GM12878 (cell line): ENCODE measurements around the gene RSF1. TPM values are rescaled to one million over a fixed set of nuclear protein-coding genes. Genes with fewer than 3 reads are reported as not detected.

ENCODE experiments used
- ATAC-seq: fragments of 200-7000 bp; cut with Tn5 transposase; 3 replicates; pipeline ENCODE4 v1.9.1; 2020; ENCODE audit warnings: mild to moderate bottlenecking, moderate library complexity
- BruUV-seq: library from RNA; stranded (reverse); fragments of 400-500 nt; replicated peaks from 2 replicates; lab custom pipeline; 2021; lab: Mats Ljungman, UMichigan
- CTCF ChIA-PET: fragments of 300-600 bp; sonication (Branson Sonifier 250); formaldehyde crosslinking; extraction: SDS; loops from one replicate; lab custom pipeline; 2021; ENCODE audit warnings: inconsistent platforms; lab: Yijun Ruan, JAX
- POLR2A ChIA-PET: fragments of 350-600 bp; formaldehyde crosslinking; extraction: SDS; loops from one replicate; lab custom pipeline; 2021; ENCODE audit warnings: inconsistent platforms; lab: Charles Lee
- RAD21 ChIA-PET: fragments of 300-600 bp; sonication (Branson Sonifier 250); formaldehyde crosslinking; loops from one replicate; lab custom pipeline; 2023; ENCODE audit warnings: antibody characterized with exemption; ENCODE audit not compliant: unreplicated experiment; lab: Charles Lee
- SMC1A ChIA-PET: fragments of 300-600 bp; sonication (Branson Sonifier 250); formaldehyde crosslinking; loops from one replicate; lab custom pipeline; 2023; ENCODE audit not compliant: unreplicated experiment, uncharacterized antibody; lab: Charles Lee
- DNase-seq: peaks from one replicate; pipeline ENCODE4 v3.0.0-alpha.2; 2011; ENCODE audit warnings: low read depth, low spot score
- FAIRE-seq: peaks from 3 replicates; lab custom pipeline; 2011; peaks lifted over from hg19 to GRCh38; lab: Jason Lieb, UNC
- H2AFZ ChIP-seq: 2 replicates; pipeline ENCODE4 v1.6.0; 2011; ENCODE audit warnings: low read depth, low read length, control low read depth; ENCODE audit not compliant: control insufficient read depth
- H3K27ac ChIP-seq: 2 replicates; pipeline ENCODE4 v1.5.1; 2011; ENCODE audit warnings: control low read depth; ENCODE audit not compliant: control insufficient read depth, insufficient read depth
- H3K27me3 ChIP-seq, 2 experiments: replicated peaks in 1 of 2; 2 replicates each; pipeline versions ENCODE4 v1.6.0 to v1.6.1; 2011; ENCODE audit warnings: low read length in 1 of 2; ENCODE audit not compliant: control insufficient read depth in 2 of 2, insufficient read depth in 2 of 2
- H3K36me3 ChIP-seq, 2 experiments: 2 replicates each; pipeline ENCODE4 v1.5.1; 2011; ENCODE audit warnings: low read length in 1 of 2; ENCODE audit not compliant: control insufficient read depth in 2 of 2, insufficient read depth in 2 of 2
- H3K4me1 ChIP-seq: 2 replicates; pipeline ENCODE4 v1.6.1; 2011; ENCODE audit warnings: mild to moderate bottlenecking, low read length, moderate library complexity, mixed read lengths; ENCODE audit not compliant: control insufficient read depth, insufficient read depth
- H3K4me2 ChIP-seq: 2 replicates; pipeline ENCODE4 v1.6.0; 2011; ENCODE audit warnings: control low read depth; ENCODE audit not compliant: control insufficient read depth, insufficient read depth
- H3K4me3 ChIP-seq: fragments of 200-600 bp; sonication (generic); 2 replicates; pipeline ENCODE4 v1.5.1; 2016
- H3K79me2 ChIP-seq: 2 replicates; pipeline ENCODE4 v1.6.0; 2011; ENCODE audit warnings: low read length; ENCODE audit not compliant: control insufficient read depth, insufficient read depth
- H3K9ac ChIP-seq: 2 replicates; pipeline ENCODE4 v1.8.0; 2011; ENCODE audit warnings: low read length, control low read depth, mixed read lengths; ENCODE audit not compliant: control insufficient read depth, insufficient read depth
- H3K9me3 ChIP-seq: replicated peaks from 3 replicates; pipeline ENCODE4 v1.5.1; 2011; ENCODE audit warnings: mild to moderate bottlenecking, low read length; ENCODE audit not compliant: control insufficient read depth, insufficient read depth
- H4K20me1 ChIP-seq: 2 replicates; pipeline ENCODE4 v1.6.0; 2011; ENCODE audit not compliant: control insufficient read depth, insufficient read depth
- ASH2L ChIP-seq: fragments of 300-600, 200-600 bp; sonication (generic); IDR thresholded peaks from 2 replicates; pipeline ENCODE4 v1.6.1; 2017; ENCODE audit warnings: low read depth, mild to moderate bottlenecking, borderline replicate concordance
- CBX5 ChIP-seq: sonication (generic); IDR thresholded peaks from 2 replicates; pipeline ENCODE4 v1.6.1; 2016; ENCODE audit warnings: low read depth, moderate library complexity, mild to moderate bottlenecking, inconsistent platforms
- CHD4 ChIP-seq: fragments of 200-600 bp; sonication (generic); IDR thresholded peaks from 2 replicates; pipeline ENCODE4 v1.6.1; 2016; ENCODE audit warnings: mild to moderate bottlenecking
- ELK1 ChIP-seq: IDR thresholded peaks from 2 replicates; pipeline ENCODE4 v1.6.1; 2012; ENCODE audit warnings: low read depth, low read length, improper control_type of control experiment
- ESRRA ChIP-seq: IDR thresholded peaks from 2 replicates; pipeline ENCODE4 v1.6.1; 2012; ENCODE audit warnings: mild to moderate bottlenecking, low read length, improper control_type of control experiment
- FOS ChIP-seq: IDR thresholded peaks from 3 replicates; pipeline ENCODE4 v1.6.1; 2011; ENCODE audit warnings: borderline replicate concordance; ENCODE audit not compliant: insufficient read length; ENCODE audit errors: extremely low read depth
- IKZF2 ChIP-seq, 2 experiments: fragments of 450-650 bp; IDR thresholded peaks; 2 replicates each; pipeline ENCODE4 v1.6.1; 2017; ENCODE audit warnings: mild to moderate bottlenecking in 2 of 2, moderate library complexity in 2 of 2
- KDM1A ChIP-seq: fragments of 200-600 bp; sonication (generic); IDR thresholded peaks from 2 replicates; pipeline ENCODE4 v1.6.1; 2016; ENCODE audit warnings: borderline replicate concordance
- POLR2A ChIP-seq: IDR thresholded peaks from 2 replicates; pipeline ENCODE4 v1.6.1; 2011; ENCODE audit warnings: low read depth, mild to moderate bottlenecking, low read length
- SMAD5 ChIP-seq: IDR thresholded peaks from 2 replicates; pipeline ENCODE4 v1.6.1; 2016; ENCODE audit warnings: antibody characterized with exemption, low read depth
- YY1 ChIP-seq: IDR thresholded peaks from 2 replicates; pipeline ENCODE4 v1.6.1; 2011; ENCODE audit warnings: low read depth, mild to moderate bottlenecking, low read length
- WGBS: methylation state at CpG from one replicate; pipeline ENCODE4 v1.1.6; 2016; ENCODE audit warnings: low lambda C conversion rate; ENCODE audit not compliant: insufficient replicate concordance, insufficient coverage; ENCODE audit errors: missing lambda C conversion rate; 5-methylcytosine and 5-hydroxymethylcytosine counted together
- in situ Hi-C: fragments of 300-500 bp; cut with MboI; formaldehyde crosslinking; loops from 9 replicates; pipeline ENCODE4 v1.14.3; 2018; ENCODE audit warnings: mixed read lengths
- intact Hi-C: fragments of 100-400 bp; cut with micrococcal nuclease; formaldehyde crosslinking; loops from one replicate; pipeline ENCODE4 v1.14.2; 2022; ENCODE audit not compliant: unreplicated experiment
- polyA plus RNA-seq, 11 experiments: library from polyadenylated mRNA; depleted of rRNA in 4 of 11; unstranded in 6 of 11; stranded (reverse) in 5 of 11; fragments of >200 nt; fragmentation: Nextera tagmentation in 4 of 11; fragmentation: Illumina TruSeq in 1 of 11; extraction: Ambion mirVana in 4 of 11; extraction: Trizol in 1 of 11; gene quantifications; 1 replicate in 1 of 11; 2 replicates in 10 of 11; pipeline versions ENCODE4 v1.2.1 to v1.2.3, GENCODE V29; 2011 to 2016; ENCODE audit warnings: inconsistent platforms in 2 of 11, missing spikeins in 2 of 11, low read depth in 1 of 11
- total RNA-seq, 4 experiments: library from RNA; depleted of rRNA in 3 of 4; stranded (reverse); fragments of >200 nt in 3 of 4; fragmentation: Illumina TruSeq in 1 of 4; extraction: Trizol in 1 of 4; gene quantifications; 2 replicates each; pipeline versions ENCODE4 v1.2.1 to v1.2.3, GENCODE V29; 2013 to 2021
- TF ChIP-seq, protein P1 (sequence below): fragments of 450-650 bp; IDR thresholded peaks from 2 replicates; pipeline ENCODE4 v1.6.1; 2016; ENCODE audit warnings: mild to moderate bottlenecking
- TF ChIP-seq, protein P2 (sequence below): fragments of 450-650 bp; IDR thresholded peaks from 2 replicates; pipeline ENCODE4 v1.6.1; 2017; ENCODE audit warnings: low read depth, mild to moderate bottlenecking, moderate library complexity
- TF ChIP-seq, protein P3 (sequence below): fragments of 450-650 bp; IDR thresholded peaks from 2 replicates; pipeline ENCODE4 v1.6.1; 2017; ENCODE audit warnings: mild to moderate bottlenecking, moderate library complexity

The RSF1 gene
- total and polyA plus RNA-seq, 10 of the 15 experiments (the other 5 are each of a cell fraction or from before 2014, with no cell fraction given), result 9.0 to 45.3 (median 30.0) TPM

GRCh38 chr11:77821349-77821851 lies 878 bp upstream of the RSF1 start:
- ChIA-PET RAD21 (no interaction called here), SMC1A (no interaction called here), CTCF (no interaction called here), POLR2A (interaction anchor here (0.6 kb wide), 1 partner anchor 685 kb away, joined by 3 read pairs; no protein-coding TSS in a partner anchor)
- Histone ChIP-seq H3K4me1 (peaks cover 3% of the 10 kb centered on the region; the same call in 1 of the 2 replicates), H3K4me3 (peak overlapping the region; percentile 97), H3K9ac (peak overlapping the region; percentile 72), H3K27ac (no peak overlapping the region), H3K36me3 (no peaks in the 10 kb centered on the region), H4K20me1 (no peaks in the 10 kb centered on the region), H3K27me3 (no peaks in the 10 kb centered on the region), H3K79me2 (peaks cover 41% of the 10 kb centered on the region), H3K9me3 (no peaks in the 10 kb centered on the region; the same call in 2 of the 3 replicates), H2AFZ (peak overlapping the region; percentile 92), H3K4me2 (peak overlapping the region; percentile 97)
- TF ChIP-seq ELK1, result no peak
- TF ChIP-seq, protein P1, sequence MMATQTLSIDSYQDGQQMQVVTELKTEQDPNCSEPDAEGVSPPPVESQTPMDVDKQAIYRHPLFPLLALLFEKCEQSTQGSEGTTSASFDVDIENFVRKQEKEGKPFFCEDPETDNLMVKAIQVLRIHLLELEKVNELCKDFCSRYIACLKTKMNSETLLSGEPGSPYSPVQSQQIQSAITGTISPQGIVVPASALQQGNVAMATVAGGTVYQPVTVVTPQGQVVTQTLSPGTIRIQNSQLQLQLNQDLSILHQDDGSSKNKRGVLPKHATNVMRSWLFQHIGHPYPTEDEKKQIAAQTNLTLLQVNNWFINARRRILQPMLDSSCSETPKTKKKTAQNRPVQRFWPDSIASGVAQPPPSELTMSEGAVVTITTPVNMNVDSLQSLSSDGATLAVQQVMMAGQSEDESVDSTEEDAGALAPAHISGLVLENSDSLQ, result no peak
- TF ChIP-seq YY1, result no peak
- no peak for TF ChIP-seq POLR2A
- no peak for TF ChIP-seq CHD4
- no peak for TF ChIP-seq FOS
- no peak for TF ChIP-seq CBX5
- no peak for TF ChIP-seq KDM1A
- TF ChIP-seq, protein P2, sequence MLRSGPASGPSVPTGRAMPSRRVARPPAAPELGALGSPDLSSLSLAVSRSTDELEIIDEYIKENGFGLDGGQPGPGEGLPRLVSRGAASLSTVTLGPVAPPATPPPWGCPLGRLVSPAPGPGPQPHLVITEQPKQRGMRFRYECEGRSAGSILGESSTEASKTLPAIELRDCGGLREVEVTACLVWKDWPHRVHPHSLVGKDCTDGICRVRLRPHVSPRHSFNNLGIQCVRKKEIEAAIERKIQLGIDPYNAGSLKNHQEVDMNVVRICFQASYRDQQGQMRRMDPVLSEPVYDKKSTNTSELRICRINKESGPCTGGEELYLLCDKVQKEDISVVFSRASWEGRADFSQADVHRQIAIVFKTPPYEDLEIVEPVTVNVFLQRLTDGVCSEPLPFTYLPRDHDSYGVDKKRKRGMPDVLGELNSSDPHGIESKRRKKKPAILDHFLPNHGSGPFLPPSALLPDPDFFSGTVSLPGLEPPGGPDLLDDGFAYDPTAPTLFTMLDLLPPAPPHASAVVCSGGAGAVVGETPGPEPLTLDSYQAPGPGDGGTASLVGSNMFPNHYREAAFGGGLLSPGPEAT, result no peak
- TF ChIP-seq ASH2L, result no peak
- TF ChIP-seq, protein P3, sequence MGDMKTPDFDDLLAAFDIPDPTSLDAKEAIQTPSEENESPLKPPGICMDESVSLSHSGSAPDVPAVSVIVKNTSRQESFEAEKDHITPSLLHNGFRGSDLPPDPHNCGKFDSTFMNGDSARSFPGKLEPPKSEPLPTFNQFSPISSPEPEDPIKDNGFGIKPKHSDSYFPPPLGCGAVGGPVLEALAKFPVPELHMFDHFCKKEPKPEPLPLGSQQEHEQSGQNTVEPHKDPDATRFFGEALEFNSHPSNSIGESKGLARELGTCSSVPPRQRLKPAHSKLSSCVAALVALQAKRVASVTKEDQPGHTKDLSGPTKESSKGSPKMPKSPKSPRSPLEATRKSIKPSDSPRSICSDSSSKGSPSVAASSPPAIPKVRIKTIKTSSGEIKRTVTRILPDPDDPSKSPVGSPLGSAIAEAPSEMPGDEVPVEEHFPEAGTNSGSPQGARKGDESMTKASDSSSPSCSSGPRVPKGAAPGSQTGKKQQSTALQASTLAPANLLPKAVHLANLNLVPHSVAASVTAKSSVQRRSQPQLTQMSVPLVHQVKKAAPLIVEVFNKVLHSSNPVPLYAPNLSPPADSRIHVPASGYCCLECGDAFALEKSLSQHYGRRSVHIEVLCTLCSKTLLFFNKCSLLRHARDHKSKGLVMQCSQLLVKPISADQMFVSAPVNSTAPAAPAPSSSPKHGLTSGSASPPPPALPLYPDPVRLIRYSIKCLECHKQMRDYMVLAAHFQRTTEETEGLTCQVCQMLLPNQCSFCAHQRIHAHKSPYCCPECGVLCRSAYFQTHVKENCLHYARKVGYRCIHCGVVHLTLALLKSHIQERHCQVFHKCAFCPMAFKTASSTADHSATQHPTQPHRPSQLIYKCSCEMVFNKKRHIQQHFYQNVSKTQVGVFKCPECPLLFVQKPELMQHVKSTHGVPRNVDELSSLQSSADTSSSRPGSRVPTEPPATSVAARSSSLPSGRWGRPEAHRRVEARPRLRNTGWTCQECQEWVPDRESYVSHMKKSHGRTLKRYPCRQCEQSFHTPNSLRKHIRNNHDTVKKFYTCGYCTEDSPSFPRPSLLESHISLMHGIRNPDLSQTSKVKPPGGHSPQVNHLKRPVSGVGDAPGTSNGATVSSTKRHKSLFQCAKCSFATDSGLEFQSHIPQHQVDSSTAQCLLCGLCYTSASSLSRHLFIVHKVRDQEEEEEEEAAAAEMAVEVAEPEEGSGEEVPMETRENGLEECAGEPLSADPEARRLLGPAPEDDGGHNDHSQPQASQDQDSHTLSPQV, result no peak
- no peak for TF ChIP-seq ESRRA
- TF ChIP-seq SMAD5, result no peak
- no peak for TF ChIP-seq IKZF2 (IDR thresholded peaks at IDR 0.05)
- ATAC-seq, result no peak
- DNase-seq, result no peak
- intact Hi-C loops, result loop anchor here (2.0 to 5.0 kb wide), 3 partner anchors 44 to 185 kb away; partner anchors contain the start of genes CLNS1A and INTS4
- in situ Hi-C loops, result no loop called here
- BruUV-seq, result TSS peak; percentile 57
- FAIRE-seq, result no peak
- WGBS, result 0% methylated on average over 16 of the region's 16 CpGs
